Endothelial cell of umbilical vein (primary cell): ENCODE measurements around the gene IL12B. TPM values are rescaled to one million over a fixed set of nuclear protein-coding genes. Genes with fewer than 3 reads are reported as not detected.
"Not testable (repeated sequence)": the region's sequence is repeated elsewhere in the genome, so short reads cannot be mapped to it uniquely, and the experiment has no call there.

ENCODE experiments used
- BruUV-seq: library from RNA; stranded (reverse); fragments of 400-500 nt; replicated peaks from 2 replicates; lab custom pipeline; 2021; lab: Mats Ljungman, UMichigan
- CTCF ChIA-PET: fragments of 300-600, 350-600 bp; sonication (Branson Sonifier 250); formaldehyde crosslinking; loops from one replicate; lab custom pipeline; 2021; ENCODE audit warnings: antibody characterized with exemption, inconsistent platforms; lab: Charles Lee
- POLR2A ChIA-PET: fragments of 300-600, 350-600 bp; sonication (Branson Sonifier 250); formaldehyde crosslinking; loops from one replicate; lab custom pipeline; 2021; ENCODE audit warnings: antibody characterized with exemption, inconsistent platforms; lab: Charles Lee
- DNase-seq: peaks from one replicate; pipeline ENCODE4 v3.0.0-alpha.2; 2011; ENCODE audit warnings: low read depth, low spot score
- FAIRE-seq: peaks from 2 replicates; lab custom pipeline; 2011; peaks lifted over from hg19 to GRCh38; lab: Jason Lieb, UNC
- H2AFZ ChIP-seq: 2 replicates; pipeline ENCODE4 v1.6.0; 2012; ENCODE audit warnings: low read depth, low read length, control low read depth, inconsistent platforms
- H3K27ac ChIP-seq: 2 replicates; pipeline ENCODE4 v1.5.1; 2011; ENCODE audit warnings: low read depth, mild to moderate bottlenecking, control low read depth, low read length, moderate library complexity; ENCODE audit not compliant: insufficient read depth
- H3K27me3 ChIP-seq, 2 experiments: 2 replicates each; pipeline versions ENCODE4 v1.6.0 to v1.6.1; 2011; ENCODE audit warnings: low read length in 2 of 2, mixed read lengths in 1 of 2; ENCODE audit not compliant: control insufficient read depth in 2 of 2, insufficient read depth in 2 of 2
- H3K36me3 ChIP-seq, 2 experiments: 2 replicates in 1 of 2; 3 replicates in 1 of 2; pipeline ENCODE4 v1.5.1; 2011; ENCODE audit warnings: low read length in 2 of 2, mild to moderate bottlenecking in 1 of 2, moderate library complexity in 1 of 2; ENCODE audit not compliant: control insufficient read depth in 2 of 2, insufficient read depth in 2 of 2; ENCODE audit errors: extremely low read depth in 1 of 2
- H3K4me1 ChIP-seq: 3 replicates; pipeline ENCODE4 v1.5.1; 2011; ENCODE audit warnings: mild to moderate bottlenecking, low read length; ENCODE audit not compliant: control insufficient read depth, insufficient read depth; ENCODE audit errors: extremely low read depth
- H3K4me2 ChIP-seq: 2 replicates; pipeline ENCODE4 v1.6.1; 2011; ENCODE audit warnings: low read length, control low read depth, mixed read lengths; ENCODE audit not compliant: insufficient read depth
- H3K4me3 ChIP-seq, 3 experiments: fragments of 200-600 bp in 1 of 3; sonication (generic), shearing (Covaris generic) in 1 of 3; replicated peaks in 1 of 3; 2 replicates each; pipeline ENCODE4 v1.5.1; 2011 to 2016; ENCODE audit warnings: control low read depth in 3 of 3, low read length in 3 of 3, mild to moderate bottlenecking in 2 of 3, inconsistent platforms in 1 of 3, low read depth in 1 of 3, moderate library complexity in 1 of 3; ENCODE audit not compliant: insufficient read depth in 1 of 3
- H3K79me2 ChIP-seq: 2 replicates; pipeline ENCODE4 v1.6.0; 2012; ENCODE audit warnings: low read length, inconsistent platforms; ENCODE audit not compliant: control insufficient read depth, insufficient read depth
- H3K9ac ChIP-seq: replicated peaks from 2 replicates; pipeline ENCODE3; 2011; ENCODE audit warnings: low read length, control low read depth; ENCODE audit not compliant: insufficient read depth; ENCODE audit errors: extremely low read depth
- H3K9me1 ChIP-seq: replicated peaks from 3 replicates; pipeline ENCODE4 v1.6.0; 2011; ENCODE audit warnings: mild to moderate bottlenecking, low read length; ENCODE audit not compliant: control insufficient read depth, insufficient read depth; ENCODE audit errors: extremely low read depth
- H3K9me3 ChIP-seq: replicated peaks from 2 replicates; pipeline ENCODE4 v1.5.1; 2012; ENCODE audit warnings: low read length, inconsistent platforms; ENCODE audit not compliant: control insufficient read depth, insufficient read depth
- H4K20me1 ChIP-seq: replicated peaks from 2 replicates; pipeline ENCODE3; 2011; ENCODE audit warnings: mild to moderate bottlenecking, low read length; ENCODE audit not compliant: control insufficient read depth, insufficient read depth; ENCODE audit errors: extremely low read depth
- CTCF ChIP-seq, 2 donors: IDR thresholded peaks; 1 replicate in 1 of 2; 2 replicates in 1 of 2; pipeline ENCODE4 v1.5.1; 2011; ENCODE audit warnings: low read length in 2 of 2, mild to moderate bottlenecking in 2 of 2, moderate library complexity in 2 of 2, control low read depth in 1 of 2, inconsistent platforms in 1 of 2, low read depth in 1 of 2; ENCODE audit not compliant: insufficient read depth in 1 of 2; ENCODE audit errors: extremely low read depth in 1 of 2
- EZH2 ChIP-seq: IDR thresholded peaks from 2 replicates; pipeline ENCODE4 v1.6.1; 2012; ENCODE audit warnings: borderline replicate concordance, low read depth, mild to moderate bottlenecking, moderate library complexity, low read length, inconsistent platforms; ENCODE audit not compliant: severe bottlenecking
- FOS ChIP-seq: IDR thresholded peaks from 2 replicates; pipeline ENCODE4 v1.6.1; 2011; ENCODE audit warnings: mild to moderate bottlenecking, low read length, moderate library complexity, borderline replicate concordance; ENCODE audit not compliant: insufficient read depth
- GATA2 ChIP-seq: IDR thresholded peaks from 2 replicates; pipeline ENCODE4 v1.7.0; 2011; ENCODE audit warnings: low read depth, mild to moderate bottlenecking, moderate library complexity, mixed read lengths, low read length; ENCODE audit not compliant: insufficient read length, insufficient read depth
- JUN ChIP-seq: IDR thresholded peaks from 2 replicates; pipeline ENCODE4 v1.6.1; 2011; ENCODE audit warnings: borderline replicate concordance, low read depth; ENCODE audit not compliant: insufficient read length, insufficient read depth
- MAX ChIP-seq: IDR thresholded peaks from 2 replicates; pipeline ENCODE4 v1.6.1; 2011; ENCODE audit not compliant: insufficient read depth, insufficient read length
- MYC ChIP-seq: IDR thresholded peaks from one replicate; pipeline ENCODE4 v1.6.1; 2011; ENCODE audit warnings: mild to moderate bottlenecking, low read depth, low read length
- POLR2A ChIP-seq: IDR thresholded peaks from 2 replicates; pipeline ENCODE4 v1.6.1; 2012; ENCODE audit warnings: low read depth, mild to moderate bottlenecking, control low read depth, low read length
- POLR2AphosphoS5 ChIP-seq: IDR thresholded peaks from 2 replicates; pipeline ENCODE4 v1.6.1; 2012; ENCODE audit warnings: low read depth, mild to moderate bottlenecking, control low read depth, low read length, moderate library complexity; ENCODE audit not compliant: insufficient read depth
- dilution Hi-C: fragments of 300-500 bp; cut with MboI; formaldehyde crosslinking; loops from one replicate; pipeline ENCODE4 v1.15.0; 2019; ENCODE audit warnings: low sequenced_read_pairs; ENCODE audit not compliant: extremely low pct_ligation_motif_present
- intact Hi-C: fragments of 100-400 bp; cut with micrococcal nuclease; formaldehyde crosslinking; loops from one replicate; pipeline ENCODE4 v1.10.0; 2022
- polyA plus RNA-seq, 4 experiments: library from polyadenylated mRNA; depleted of rRNA in 3 of 4; stranded (reverse) in 3 of 4; unstranded in 1 of 4; fragments of >200 nt; gene quantifications; 2 replicates each; pipeline versions ENCODE4 v1.2.1 to v1.2.3, GENCODE V29; 2011 to 2012; ENCODE audit warnings: missing spikeins in 1 of 4
- total RNA-seq: library from RNA; stranded (reverse); gene quantifications from 2 replicates; pipeline ENCODE4 v1.2.3, GENCODE V29; 2021

Gene IL12B
- total and polyA plus RNA-seq, 2 donors (not counting 3 experiments of a cell fraction or from before 2014, with no cell fraction given) = not detected

GRCh38 chr5:159301929-159302860, 28.1 kb downstream of the IL12B start:
- H4K20me1 ChIP-seq, H3K4me3 ChIP-seq, H3K9ac ChIP-seq, H3K27me3 ChIP-seq, H3K79me2 ChIP-seq, H3K9me3 ChIP-seq, BruUV-seq, FAIRE-seq, H3K4me1 ChIP-seq, H3K4me2 ChIP-seq, POLR2A ChIA-PET, dilution Hi-C loops, H3K27ac ChIP-seq, DNase-seq, intact Hi-C loops, H3K36me3 ChIP-seq, CTCF ChIA-PET, H2AFZ ChIP-seq, H3K9me1 ChIP-seq: not testable (repeated sequence)

GRCh38 chr5:159301466-159301865, 28.8 kb downstream of the IL12B start:
- dilution Hi-C loops = no loop called here
- POLR2A ChIA-PET = no interaction called here

More at GRCh38 chr5:159301466-159301865, 28.8 kb downstream of the IL12B start:
- CTCF ChIA-PET = no interaction called here
- H3K9me1 ChIP-seq = no peaks in the 10 kb centered on the region
- no peaks in the 10 kb centered on the region for H4K20me1 ChIP-seq
- H3K27ac ChIP-seq = no peak overlapping the region
- H3K36me3 ChIP-seq = no peaks in the 10 kb centered on the region
- no TSS peak for BruUV-seq
- H3K79me2 ChIP-seq = no peaks in the 10 kb centered on the region
- no peak overlapping the region for H2AFZ ChIP-seq
- no peak for TF ChIP-seq POLR2AphosphoS5
- TF ChIP-seq MYC = no peak
- TF ChIP-seq MAX = no peak
- no peak for TF ChIP-seq POLR2A
- no peak for TF ChIP-seq FOS
- TF ChIP-seq CTCF (IDR thresholded peaks at IDR 0.05; ENCODE audit: extremely low read depth in 1 of 2, insufficient read depth in 1 of 2, low read depth in 1 of 2, low read length in 2 of 2) = no peak
- TF ChIP-seq JUN = no peak
- TF ChIP-seq GATA2 = no peak
- TF ChIP-seq EZH2 = no peak
- H3K9me3 ChIP-seq = no peaks in the 10 kb centered on the region
- no peak overlapping the region for H3K4me2 ChIP-seq
- DNase-seq = no peak
- FAIRE-seq = no peak
- no peak overlapping the region for H3K4me3 ChIP-seq
- H3K4me1 ChIP-seq = no peaks in the 10 kb centered on the region
- intact Hi-C loops = no loop called here
- no peaks in the 10 kb centered on the region for H3K27me3 ChIP-seq
- H3K9ac ChIP-seq = no peak overlapping the region
